Neural crest cell (in vitro differentiated cells): ENCODE results near the gene MYO5A. TPM values are rescaled to one million over a fixed set of nuclear protein-coding genes. Genes with fewer than 3 reads are reported as not detected.
A peak's percentile ranks its signal among the peaks of the same experiment; 100 is the strongest.

Experiments used
- DNase-seq: peaks from one replicate; pipeline ENCODE4 v3.0.0; 2021; ENCODE audit warnings: low read depth, mixed read lengths, low spot score
- H3K27ac Mint-ChIP-seq: one replicate; pipeline ENCODE4 v1.8.0; 2021; ENCODE audit warnings: mild to moderate bottlenecking, mixed read lengths; ENCODE audit not compliant: unreplicated experiment
- H3K27me3 Mint-ChIP-seq: 2 replicates; pipeline ENCODE4 v1.8.0; 2021; ENCODE audit warnings: low read depth, mild to moderate bottlenecking, mixed read lengths
- H3K36me3 Mint-ChIP-seq: 2 replicates; pipeline ENCODE4 v1.8.0; 2021; ENCODE audit warnings: low read depth, mild to moderate bottlenecking, mixed read lengths
- H3K4me1 Mint-ChIP-seq: 2 replicates; pipeline ENCODE4 v1.8.0; 2021; ENCODE audit warnings: mixed read lengths
- H3K4me3 Mint-ChIP-seq: one replicate; pipeline ENCODE4 v1.8.0; 2021; ENCODE audit warnings: mild to moderate bottlenecking, mixed read lengths
- H3K9me3 Mint-ChIP-seq: 2 replicates; pipeline ENCODE4 v1.8.0; 2021; ENCODE audit warnings: mixed read lengths
- total RNA-seq: library from RNA; stranded (reverse); gene quantifications from 2 replicates; pipeline ENCODE4 v1.2.1, GENCODE V29; 2021
- TF ChIP-seq, protein P1 (sequence below): fragments of 200-600 bp; sonication (generic); conservative IDR thresholded peaks from 2 replicates; pipeline ENCODE4 v1.5.0; 2021; ENCODE audit warnings: antibody characterized with exemption, mild to moderate bottlenecking

MYO5A gene
- total RNA-seq, 1 donor from 2014 or later: 29.1 TPM

DNA sequence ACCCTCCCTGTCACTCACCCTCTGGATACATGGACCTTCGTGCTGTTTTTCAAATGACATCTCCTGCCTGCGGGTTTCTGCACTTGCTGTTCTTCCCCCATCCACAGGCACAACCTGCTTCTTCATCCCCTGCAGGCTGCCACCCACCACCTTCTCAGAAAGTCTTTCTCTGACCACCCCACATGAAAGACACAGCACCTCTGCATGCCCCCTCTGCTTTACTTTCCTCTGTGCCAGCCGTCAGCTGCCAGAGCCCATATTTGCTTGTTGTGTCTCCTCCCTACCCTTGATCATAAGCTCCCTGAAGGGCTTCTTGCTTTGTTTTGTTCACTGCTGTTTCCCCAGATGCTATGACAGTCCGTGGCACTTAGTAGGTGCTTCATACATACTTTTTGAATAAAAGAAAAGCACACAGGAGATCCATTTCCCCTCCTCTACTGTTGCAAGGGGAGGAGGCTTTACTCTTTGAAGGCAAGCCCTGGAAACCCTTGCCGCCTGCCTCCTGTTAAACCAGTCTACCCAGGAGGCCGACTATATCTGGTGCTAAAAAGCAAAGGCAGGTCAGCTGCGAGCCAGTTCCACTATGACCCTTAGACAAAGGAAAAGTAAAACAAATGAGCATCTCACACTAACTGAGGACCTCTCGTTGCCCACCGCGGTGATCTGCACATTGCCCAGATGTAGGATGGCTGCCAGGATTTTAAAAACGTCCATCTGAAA, 265.0 kb downstream of the MYO5A start:
- H3K27ac Mint-ChIP-seq: peak overlapping the region; percentile 73
- H3K9me3 Mint-ChIP-seq: no peaks in the 10 kb centered on the region
- no peak for DNase-seq
- no peaks in the 10 kb centered on the region for H3K27me3 Mint-ChIP-seq
- TF ChIP-seq, protein P1, sequence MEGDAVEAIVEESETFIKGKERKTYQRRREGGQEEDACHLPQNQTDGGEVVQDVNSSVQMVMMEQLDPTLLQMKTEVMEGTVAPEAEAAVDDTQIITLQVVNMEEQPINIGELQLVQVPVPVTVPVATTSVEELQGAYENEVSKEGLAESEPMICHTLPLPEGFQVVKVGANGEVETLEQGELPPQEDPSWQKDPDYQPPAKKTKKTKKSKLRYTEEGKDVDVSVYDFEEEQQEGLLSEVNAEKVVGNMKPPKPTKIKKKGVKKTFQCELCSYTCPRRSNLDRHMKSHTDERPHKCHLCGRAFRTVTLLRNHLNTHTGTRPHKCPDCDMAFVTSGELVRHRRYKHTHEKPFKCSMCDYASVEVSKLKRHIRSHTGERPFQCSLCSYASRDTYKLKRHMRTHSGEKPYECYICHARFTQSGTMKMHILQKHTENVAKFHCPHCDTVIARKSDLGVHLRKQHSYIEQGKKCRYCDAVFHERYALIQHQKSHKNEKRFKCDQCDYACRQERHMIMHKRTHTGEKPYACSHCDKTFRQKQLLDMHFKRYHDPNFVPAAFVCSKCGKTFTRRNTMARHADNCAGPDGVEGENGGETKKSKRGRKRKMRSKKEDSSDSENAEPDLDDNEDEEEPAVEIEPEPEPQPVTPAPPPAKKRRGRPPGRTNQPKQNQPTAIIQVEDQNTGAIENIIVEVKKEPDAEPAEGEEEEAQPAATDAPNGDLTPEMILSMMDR: no peak
- no peak overlapping the region for H3K4me3 Mint-ChIP-seq
- H3K4me1 Mint-ChIP-seq: peaks cover 50% of the 10 kb centered on the region
- peaks cover 8% of the 10 kb centered on the region for H3K36me3 Mint-ChIP-seq

DNA sequence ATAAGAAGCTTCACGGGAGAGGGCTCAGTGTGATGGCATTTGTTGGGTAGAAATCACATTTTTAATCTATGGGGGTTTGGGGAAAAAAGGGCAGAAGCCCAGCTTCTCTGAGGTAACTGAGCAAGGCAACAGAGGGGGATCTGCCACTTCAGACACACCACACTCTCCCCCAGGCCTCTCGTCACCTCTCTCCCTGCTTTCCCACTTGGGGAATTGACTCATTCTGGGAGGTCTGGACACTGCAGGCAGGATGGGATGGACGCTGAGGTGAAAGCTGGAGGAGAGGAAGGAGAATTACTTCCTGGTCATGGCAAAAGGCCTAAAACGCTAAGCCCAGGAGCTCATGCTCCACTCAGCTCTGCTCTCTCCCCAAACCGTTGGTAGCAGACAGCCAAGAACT, 266.3 kb downstream of the MYO5A start:
- DNase-seq: no peak
- peaks cover 50% of the 10 kb centered on the region for H3K4me1 Mint-ChIP-seq
- H3K27me3 Mint-ChIP-seq: no peaks in the 10 kb centered on the region

DNA sequence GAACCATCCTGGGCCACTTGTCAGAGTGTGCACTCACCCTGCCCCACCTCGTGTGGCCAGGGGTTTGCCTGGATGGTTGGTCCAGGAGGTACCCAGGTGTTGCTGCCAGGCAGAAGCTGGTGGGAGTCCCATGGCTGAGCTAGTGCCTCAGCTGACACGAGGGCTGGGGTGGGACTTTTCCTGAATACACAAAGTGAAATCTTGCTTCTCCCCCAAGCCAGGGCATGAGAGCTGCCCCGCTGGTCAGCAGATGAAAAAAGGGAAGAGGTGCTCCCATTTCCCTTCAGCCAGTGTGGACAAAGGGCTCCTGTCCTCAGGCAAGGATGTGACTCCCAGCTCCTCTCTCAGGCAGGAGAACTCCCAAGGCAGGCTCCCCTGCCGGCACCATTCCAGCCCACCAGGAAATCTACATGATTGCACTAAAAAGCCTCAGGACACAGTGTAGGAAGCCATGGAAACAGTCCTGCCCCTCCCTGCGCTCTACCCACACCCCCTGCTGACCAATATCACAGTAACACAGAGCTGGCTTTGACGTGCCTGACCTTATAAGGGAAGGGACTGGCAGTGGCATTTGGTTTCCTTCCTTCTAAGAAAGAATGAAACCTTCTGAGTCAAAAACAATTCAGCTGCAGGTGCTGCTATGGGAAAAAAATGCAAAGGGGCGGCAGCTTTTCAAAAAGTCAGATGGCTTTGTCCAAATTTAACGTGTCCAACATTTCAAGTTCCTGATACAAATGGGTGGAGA, 267.0 kb downstream of the MYO5A start:
- peaks cover 57% of the 10 kb centered on the region for H3K4me1 Mint-ChIP-seq
- H3K9me3 Mint-ChIP-seq: no peaks in the 10 kb centered on the region
- TF ChIP-seq, protein P1: peak; percentile 36
- DNase-seq: peak; percentile 52
- H3K27ac Mint-ChIP-seq: peak overlapping the region; percentile 98
- peaks cover 8% of the 10 kb centered on the region for H3K36me3 Mint-ChIP-seq
- H3K4me3 Mint-ChIP-seq: peak overlapping the region; percentile 76
- no peaks in the 10 kb centered on the region for H3K27me3 Mint-ChIP-seq

More for the DNA sequence above, 266.3 kb downstream of the MYO5A start:
- H3K4me3 Mint-ChIP-seq: peak overlapping the region; percentile 76
- TF ChIP-seq, protein P1: no peak
- H3K27ac Mint-ChIP-seq: peak overlapping the region; percentile 98
- peaks cover 8% of the 10 kb centered on the region for H3K36me3 Mint-ChIP-seq
- no peaks in the 10 kb centered on the region for H3K9me3 Mint-ChIP-seq

DNA sequence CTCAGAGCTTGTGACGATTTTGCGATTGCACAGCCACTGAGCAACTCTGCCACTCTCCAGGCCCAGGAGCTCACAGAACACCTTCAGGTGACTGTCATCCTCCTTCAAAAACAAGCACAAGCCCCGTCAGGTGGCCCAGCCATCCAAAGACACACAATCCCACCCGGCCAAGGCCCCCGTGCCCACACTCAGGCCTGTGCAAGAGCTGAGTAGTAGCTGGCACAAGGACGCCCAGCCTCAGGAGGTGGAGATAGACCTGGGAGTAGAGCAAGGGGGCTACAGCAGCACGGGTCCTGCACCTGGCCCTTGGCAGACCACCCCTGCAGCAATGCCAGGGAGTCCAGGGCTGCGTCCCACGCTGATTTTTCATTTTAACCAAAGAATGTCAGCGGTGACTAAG, 267.7 kb downstream of the MYO5A start:
- peak overlapping the region; percentile 98 for H3K27ac Mint-ChIP-seq
- no peak for DNase-seq
- TF ChIP-seq, protein P1: no peak
- peaks cover 60% of the 10 kb centered on the region for H3K4me1 Mint-ChIP-seq
- H3K9me3 Mint-ChIP-seq: no peaks in the 10 kb centered on the region
- no peaks in the 10 kb centered on the region for H3K27me3 Mint-ChIP-seq
- H3K36me3 Mint-ChIP-seq: peaks cover 8% of the 10 kb centered on the region
- H3K4me3 Mint-ChIP-seq: no peak overlapping the region

DNA sequence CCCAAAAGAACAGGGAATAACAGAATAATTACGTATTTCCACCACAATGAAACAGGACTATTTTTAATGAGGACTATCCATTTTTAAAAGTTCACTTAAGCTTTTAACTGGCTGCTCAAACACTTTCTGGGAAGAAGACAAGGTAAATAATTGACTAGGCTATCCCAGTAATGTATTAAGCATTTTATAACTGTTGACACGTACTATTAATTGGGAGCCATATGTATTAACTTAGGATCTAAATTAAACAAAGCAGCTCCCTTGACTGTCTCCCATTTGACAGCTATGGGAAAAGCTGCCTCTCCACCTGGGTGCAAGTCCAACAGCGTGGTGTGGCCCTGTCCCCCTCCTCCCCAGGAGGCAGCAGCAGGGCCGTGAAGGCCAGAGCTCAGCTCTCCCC, 269.2 kb downstream of the MYO5A start:
- DNase-seq: no peak
- no peaks in the 10 kb centered on the region for H3K27me3 Mint-ChIP-seq
- H3K27ac Mint-ChIP-seq: no peak overlapping the region
- H3K4me1 Mint-ChIP-seq: peaks cover 50% of the 10 kb centered on the region
- H3K4me3 Mint-ChIP-seq: no peak overlapping the region
- H3K9me3 Mint-ChIP-seq: no peaks in the 10 kb centered on the region
- H3K36me3 Mint-ChIP-seq: peaks cover 8% of the 10 kb centered on the region
- TF ChIP-seq, protein P1: no peak
